Astrocyte (in vitro differentiated cells and primary cell): ENCODE data around the gene PRSS38. TPM values are rescaled to one million over a fixed set of nuclear protein-coding genes. Genes with fewer than 3 reads are reported as not detected.

Source experiments
- DNase-seq: peaks from one replicate; pipeline ENCODE4 v3.0.0-alpha.2; 2010; ENCODE audit warnings: low read depth
- FAIRE-seq: peaks from 2 replicates; lab custom pipeline; 2011; peaks lifted over from hg19 to GRCh38; lab: Jason Lieb, UNC
- H2AFZ ChIP-seq: 2 replicates; pipeline ENCODE4 v1.6.0; 2012; ENCODE audit warnings: low read depth, low read length, inconsistent platforms
- H3K27ac ChIP-seq: 2 replicates; pipeline ENCODE4 v1.5.1; 2011; ENCODE audit warnings: low read depth, low read length, inconsistent platforms
- H3K27me3 ChIP-seq: 2 replicates; pipeline ENCODE4 v1.6.0; 2011; ENCODE audit warnings: low read length, inconsistent platforms; ENCODE audit not compliant: insufficient read depth
- H3K36me3 ChIP-seq: 2 replicates; pipeline ENCODE4 v1.5.1; 2011; ENCODE audit warnings: low read length, inconsistent platforms; ENCODE audit not compliant: insufficient read depth
- H3K4me1 ChIP-seq: 2 replicates; pipeline ENCODE4 v1.5.1; 2011; ENCODE audit warnings: low read length, inconsistent platforms; ENCODE audit not compliant: insufficient read depth
- H3K4me2 ChIP-seq: 2 replicates; pipeline ENCODE4 v1.6.0; 2012; ENCODE audit warnings: low read length, inconsistent platforms
- H3K4me3 ChIP-seq: 2 replicates; pipeline ENCODE4 v1.5.1; 2011; ENCODE audit warnings: low read depth, mild to moderate bottlenecking, low read length, inconsistent platforms; ENCODE audit not compliant: insufficient read depth
- H3K79me2 ChIP-seq: 2 replicates; pipeline ENCODE4 v1.6.0; 2012; ENCODE audit warnings: mild to moderate bottlenecking, low read length, inconsistent platforms; ENCODE audit not compliant: insufficient read depth
- H3K9ac ChIP-seq: 2 replicates; pipeline ENCODE4 v1.6.0; 2012; ENCODE audit warnings: mild to moderate bottlenecking, low read length, inconsistent platforms
- H3K9me3 ChIP-seq: 2 replicates; pipeline ENCODE4 v1.5.1; 2012; ENCODE audit warnings: low read depth, mild to moderate bottlenecking, low read length, inconsistent platforms; ENCODE audit not compliant: insufficient read depth
- H4K20me1 ChIP-seq: 2 replicates; pipeline ENCODE4 v1.6.0; 2012; ENCODE audit warnings: low read length, inconsistent platforms; ENCODE audit not compliant: insufficient read depth
- H3K27ac Mint-ChIP-seq: one replicate; pipeline ENCODE4 v1.8.0; 2021; ENCODE audit warnings: mild to moderate bottlenecking, mixed read lengths; ENCODE audit not compliant: unreplicated experiment
- H3K27me3 Mint-ChIP-seq: one replicate; pipeline ENCODE4 v1.8.0; 2021; ENCODE audit warnings: low read depth, mixed read lengths; ENCODE audit not compliant: unreplicated experiment
- H3K36me3 Mint-ChIP-seq: one replicate; pipeline ENCODE4 v1.8.0; 2021; ENCODE audit warnings: low read depth, mixed read lengths; ENCODE audit not compliant: unreplicated experiment
- H3K4me1 Mint-ChIP-seq: one replicate; pipeline ENCODE4 v1.8.0; 2021; ENCODE audit warnings: low read depth, mixed read lengths; ENCODE audit not compliant: unreplicated experiment
- H3K4me3 Mint-ChIP-seq: one replicate; pipeline ENCODE4 v1.8.0; 2021; ENCODE audit warnings: mild to moderate bottlenecking, moderate library complexity, mixed read lengths; ENCODE audit not compliant: unreplicated experiment
- H3K9me3 Mint-ChIP-seq: one replicate; pipeline ENCODE4 v1.8.0; 2021; ENCODE audit warnings: mild to moderate bottlenecking, mixed read lengths; ENCODE audit not compliant: unreplicated experiment
- CTCF ChIP-seq: IDR thresholded peaks from 2 replicates; pipeline ENCODE4 v1.5.1; 2011; ENCODE audit warnings: low read depth, mild to moderate bottlenecking, inconsistent platforms, low read length, moderate library complexity; ENCODE audit not compliant: insufficient read depth
- EZH2 ChIP-seq: IDR thresholded peaks from 2 replicates; pipeline ENCODE4 v1.6.1; 2012; ENCODE audit warnings: mild to moderate bottlenecking, low read length, inconsistent platforms; ENCODE audit not compliant: insufficient read depth
- total RNA-seq: library from RNA; stranded (reverse); gene quantifications from 2 replicates; pipeline ENCODE4 v1.2.1, GENCODE V29; 2021

The PRSS38 gene
- total RNA-seq, 1 donor from 2014 or later = not detected

- Histone ChIP-seq H4K20me1 (no peaks in the 10 kb centered on the region), H3K36me3 (no peaks in the 10 kb centered on the region), H3K9me3 (no peaks in the 10 kb centered on the region), H3K4me2 (no peak overlapping the region), H3K9ac (no peak overlapping the region), H2AFZ (no peak overlapping the region), H3K4me3 (no peak overlapping the region), H3K79me2 (no peaks in the 10 kb centered on the region), H3K4me1 (no peaks in the 10 kb centered on the region), H3K27ac (no peak overlapping the region), H3K27me3 (no peaks in the 10 kb centered on the region)
- Mint-ChIP-seq H3K9me3 (peaks cover 2% of the 10 kb centered on the region), H3K27me3 (peaks cover 12% of the 10 kb centered on the region), H3K4me1 (no peaks in the 10 kb centered on the region), H3K36me3 (peaks cover 3% of the 10 kb centered on the region), H3K4me3 (no peak overlapping the region), H3K27ac (no peak overlapping the region)
- FAIRE-seq (no peak), DNase-seq (no peak)
- TF ChIP-seq CTCF (no peak), EZH2 (no peak)
Measured at GRCh38 chr1:227855687-227856086, 40.2 kb downstream of the PRSS38 start.

DNA sequence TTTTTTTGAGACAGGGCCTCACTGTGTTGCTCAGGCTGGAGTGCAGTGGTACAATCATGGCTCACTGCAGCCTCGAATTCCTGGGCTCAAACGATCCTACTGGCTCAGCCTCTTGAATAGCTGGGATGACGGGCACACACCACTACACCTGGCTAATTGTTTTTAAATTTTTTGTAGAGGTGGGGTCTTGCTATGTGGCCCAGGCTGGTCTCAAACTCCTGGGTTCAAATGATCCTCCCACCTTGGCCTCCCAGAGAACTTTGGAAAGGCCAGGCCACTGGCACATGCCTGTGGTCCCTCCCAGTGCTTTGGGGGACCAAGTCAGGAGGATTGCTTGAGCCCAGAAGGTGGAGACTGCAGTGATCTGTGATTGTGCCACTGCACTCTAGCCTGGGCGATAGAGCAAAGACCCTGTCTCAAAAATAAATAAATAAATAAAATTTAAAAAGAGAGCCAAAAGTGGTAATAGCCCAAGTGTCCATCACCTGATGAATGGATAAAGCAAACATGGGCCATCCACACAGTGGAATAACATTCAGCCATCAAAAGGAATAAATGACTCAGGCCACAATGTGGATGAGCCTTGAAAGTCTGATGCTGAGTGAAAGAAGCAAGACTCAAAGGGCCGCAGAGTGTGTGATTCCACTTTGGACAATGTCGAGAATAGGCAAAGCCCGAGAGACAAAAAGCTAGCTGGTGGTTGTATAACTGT lies 40.8 kb downstream of the PRSS38 start:
- Histone ChIP-seq H3K27ac (no peak overlapping the region), H3K79me2 (no peaks in the 10 kb centered on the region), H3K4me3 (no peak overlapping the region), H3K9me3 (no peaks in the 10 kb centered on the region), H3K36me3 (no peaks in the 10 kb centered on the region), H3K4me1 (no peaks in the 10 kb centered on the region), H4K20me1 (no peaks in the 10 kb centered on the region), H3K27me3 (no peaks in the 10 kb centered on the region), H2AFZ (no peak overlapping the region), H3K9ac (no peak overlapping the region), H3K4me2 (no peak overlapping the region)
- DNase-seq (no peak), FAIRE-seq (no peak)
- H3K27ac Mint-ChIP-seq = no peak overlapping the region
- no peak overlapping the region for H3K4me3 Mint-ChIP-seq
- H3K4me1 Mint-ChIP-seq = no peaks in the 10 kb centered on the region
- TF ChIP-seq EZH2 = no peak
- no peak for TF ChIP-seq CTCF
- H3K36me3 Mint-ChIP-seq = peaks cover 3% of the 10 kb centered on the region
- H3K27me3 Mint-ChIP-seq = peaks cover 14% of the 10 kb centered on the region
- peaks cover 2% of the 10 kb centered on the region for H3K9me3 Mint-ChIP-seq

DNA sequence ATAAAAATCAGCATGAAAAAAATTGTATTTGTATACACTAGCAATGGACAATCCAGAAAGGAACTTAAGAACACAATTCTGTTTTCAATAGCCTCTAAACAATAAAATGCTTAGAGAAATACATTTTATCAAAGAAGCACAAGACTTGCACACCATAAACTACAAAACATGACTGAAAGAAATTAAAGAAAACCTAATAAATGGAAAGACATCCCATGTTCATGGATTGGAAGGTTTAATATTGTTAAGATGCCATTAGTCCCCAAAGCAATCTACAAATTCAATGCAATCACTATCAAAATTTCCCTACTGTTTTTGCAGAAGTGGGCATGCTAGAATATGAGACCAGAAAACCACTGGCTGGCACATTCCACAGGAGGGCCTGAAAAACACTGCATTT lies 49.4 kb downstream of the PRSS38 start:
- Histone ChIP-seq H3K9ac (no peak overlapping the region), H3K4me2 (no peak overlapping the region), H4K20me1 (no peaks in the 10 kb centered on the region), H3K79me2 (no peaks in the 10 kb centered on the region), H3K36me3 (no peaks in the 10 kb centered on the region), H3K4me3 (no peak overlapping the region), H3K27me3 (no peaks in the 10 kb centered on the region), H3K9me3 (peaks cover 6% of the 10 kb centered on the region), H3K27ac (no peak overlapping the region), H2AFZ (no peak overlapping the region), H3K4me1 (no peaks in the 10 kb centered on the region)
- no peak for TF ChIP-seq CTCF
- no peak for TF ChIP-seq EZH2
- Mint-ChIP-seq H3K4me1 (no peaks in the 10 kb centered on the region), H3K4me3 (no peak overlapping the region), H3K27me3 (peaks cover 30% of the 10 kb centered on the region), H3K27ac (no peak overlapping the region), H3K36me3 (peaks cover 3% of the 10 kb centered on the region), H3K9me3 (no peaks in the 10 kb centered on the region)
- DNase-seq = no peak
- no peak for FAIRE-seq
